Thoracic aorta (tissue), 2 donors: Measurements from ENCODE around the gene CTSW. TPM values are rescaled to one million over a fixed set of nuclear protein-coding genes. Genes with fewer than 3 reads are reported as not detected.

ENCODE experiments used
- ATAC-seq: fragments of 150-250 bp; one replicate; pipeline ENCODE4 v1.8.0; 2017; ENCODE audit warnings: low read depth; ENCODE audit not compliant: insufficient number of reproducible peaks, low FRiP score
- DNase-seq: peaks from one replicate; pipeline ENCODE4 v3.0.0-alpha.2; 2020; ENCODE audit warnings: low spot score
- H3K27ac ChIP-seq, 2 donors: fragments of 200-600 bp; sonication (generic); 1 replicate in 1 of 2; 2 replicates in 1 of 2; pipeline ENCODE4 v1.5.1; 2016; ENCODE audit warnings: mild to moderate bottlenecking in 2 of 2, moderate library complexity in 2 of 2
- H3K27me3 ChIP-seq: fragments of 200-600 bp; sonication (generic); replicated peaks from 2 replicates; pipeline ENCODE4 v1.6.0; 2016; ENCODE audit warnings: mild to moderate bottlenecking; ENCODE audit not compliant: insufficient read depth
- H3K36me3 ChIP-seq: fragments of 200-600 bp; sonication (generic); one replicate; pipeline ENCODE4 v1.5.1; 2016
- H3K4me1 ChIP-seq, 2 donors: fragments of 200-600 bp; sonication (generic); 1 replicate in 1 of 2; 2 replicates in 1 of 2; pipeline versions ENCODE4 v1.5.1 to v1.6.0; 2016; ENCODE audit warnings: low read depth in 2 of 2, mild to moderate bottlenecking in 1 of 2; ENCODE audit not compliant: control insufficient read depth in 1 of 2
- H3K4me3 ChIP-seq: fragments of 200-600 bp; sonication (generic); 2 replicates; pipeline ENCODE4 v1.5.1; 2016; ENCODE audit warnings: mild to moderate bottlenecking
- H3K9me3 ChIP-seq: fragments of 200-600 bp; sonication (generic); 2 replicates; pipeline ENCODE4 v1.5.1; 2016
- CTCF ChIP-seq: fragments of 200-600 bp; sonication (generic); IDR thresholded peaks from one replicate; pipeline ENCODE4 v1.5.1; 2019; ENCODE audit warnings: antibody characterized with exemption
- total RNA-seq, 2 donors: library from RNA; depleted of rRNA; stranded (reverse); fragments of >200 nt; gene quantifications; one replicate each; pipeline versions ENCODE4 v1.1.0 to v1.2.3, GENCODE V29; 2016

CTSW gene
- total RNA-seq, 2 donors from 2014 or later, result 1.6 to 13.7 TPM

- H3K27ac ChIP-seq, result no peak overlapping the region
- TF ChIP-seq CTCF, result no peak
- H3K9me3 ChIP-seq, result no peaks in the 10 kb centered on the region
- peaks cover 11 to 28% of the 10 kb centered on the region in 2 donors for H3K4me1 ChIP-seq
- DNase-seq (no peak), ATAC-seq (no peak)
- H3K4me3 ChIP-seq, result no peak overlapping the region
- H3K27me3 ChIP-seq, result no peaks in the 10 kb centered on the region
- H3K36me3 ChIP-seq, result peaks cover 68% of the 10 kb centered on the region
These were observed 14.7 kb upstream of the CTSW start for GRCh38 chr11:65864706-65865471.

GRCh38 chr11:65865550-65866172 lies 14.0 kb upstream of the CTSW start:
- TF ChIP-seq CTCF, result no peak
- peaks cover 69% of the 10 kb centered on the region for H3K36me3 ChIP-seq
- H3K4me3 ChIP-seq, result no peak overlapping the region
- DNase-seq (no peak), ATAC-seq (no peak)
- H3K27ac ChIP-seq, result no peak overlapping the region
- no peaks in the 10 kb centered on the region for H3K9me3 ChIP-seq
- H3K27me3 ChIP-seq, result no peaks in the 10 kb centered on the region
- peaks cover 11 to 36% of the 10 kb centered on the region in 2 donors for H3K4me1 ChIP-seq

GRCh38 chr11:65866509-65867283 lies 12.9 kb upstream of the CTSW start:
- Histone ChIP-seq H3K4me3 (no peak overlapping the region), H3K27ac (no peak overlapping the region), H3K27me3 (no peaks in the 10 kb centered on the region), H3K4me1 (peaks cover 9 to 38% of the 10 kb centered on the region in 2 donors), H3K9me3 (no peaks in the 10 kb centered on the region), H3K36me3 (peaks cover 69% of the 10 kb centered on the region)
- DNase-seq (no peak), ATAC-seq (no peak)
- TF ChIP-seq CTCF, result no peak

GRCh38 chr11:65867284-65868071 lies 12.2 kb upstream of the CTSW start:
- no peak overlapping the region for H3K27ac ChIP-seq
- no peak overlapping the region for H3K4me3 ChIP-seq
- ATAC-seq (no peak), DNase-seq (no peak)
- H3K36me3 ChIP-seq, result peaks cover 62% of the 10 kb centered on the region
- TF ChIP-seq CTCF, result no peak
- no peaks in the 10 kb centered on the region for H3K9me3 ChIP-seq
- H3K27me3 ChIP-seq, result no peaks in the 10 kb centered on the region
- peaks cover 5 to 34% of the 10 kb centered on the region in 2 donors for H3K4me1 ChIP-seq
